Measurements from ENCODE around the gene EPOP.
"Not testable (repeated sequence)": the region's sequence is repeated elsewhere in the genome, so short reads cannot be mapped to it uniquely, and the experiment has no call there.

EPOP gene

GRCh38 chr17:38637951-38638350 is 36.8 kb downstream of the EPOP start:
- no peak for DNase-seq

- DNase-seq: no peak
Observed at GRCh38 chr17:38636054-38636453, 38.7 kb downstream of the EPOP start.

- DNase-seq: no peak
Observed at GRCh38 chr17:38632334-38632733, 42.4 kb downstream of the EPOP start.

- DNase-seq: no peak
Observed at GRCh38 chr17:38628441-38628840, 46.3 kb downstream of the EPOP start.

GRCh38 chr17:38627957-38628356 is 46.8 kb downstream of the EPOP start:
- DNase-seq: no peak

GRCh38 chr17:38626606-38627226 is 48.0 kb downstream of the EPOP start:
- DNase-seq: not testable (repeated sequence)

- no peak for DNase-seq
Observed at GRCh38 chr17:38625482-38625881, 49.3 kb downstream of the EPOP start.

GRCh38 chr17:38624782-38625355 is 49.9 kb downstream of the EPOP start:
- not testable (repeated sequence) for DNase-seq
